ENCODE results near the gene HLA-DPA1. TPM values are rescaled to one million over a fixed set of nuclear protein-coding genes. Genes with fewer than 3 reads are reported as not detected.
"Not testable (repeated sequence)": the region's sequence is repeated elsewhere in the genome, so short reads cannot be mapped to it uniquely, and the experiment has no call there.

HLA-DPA1 gene
- total and polyA plus RNA-seq, 7 donors = 10.7 to 52.6 (median 13.8) TPM

DNA sequence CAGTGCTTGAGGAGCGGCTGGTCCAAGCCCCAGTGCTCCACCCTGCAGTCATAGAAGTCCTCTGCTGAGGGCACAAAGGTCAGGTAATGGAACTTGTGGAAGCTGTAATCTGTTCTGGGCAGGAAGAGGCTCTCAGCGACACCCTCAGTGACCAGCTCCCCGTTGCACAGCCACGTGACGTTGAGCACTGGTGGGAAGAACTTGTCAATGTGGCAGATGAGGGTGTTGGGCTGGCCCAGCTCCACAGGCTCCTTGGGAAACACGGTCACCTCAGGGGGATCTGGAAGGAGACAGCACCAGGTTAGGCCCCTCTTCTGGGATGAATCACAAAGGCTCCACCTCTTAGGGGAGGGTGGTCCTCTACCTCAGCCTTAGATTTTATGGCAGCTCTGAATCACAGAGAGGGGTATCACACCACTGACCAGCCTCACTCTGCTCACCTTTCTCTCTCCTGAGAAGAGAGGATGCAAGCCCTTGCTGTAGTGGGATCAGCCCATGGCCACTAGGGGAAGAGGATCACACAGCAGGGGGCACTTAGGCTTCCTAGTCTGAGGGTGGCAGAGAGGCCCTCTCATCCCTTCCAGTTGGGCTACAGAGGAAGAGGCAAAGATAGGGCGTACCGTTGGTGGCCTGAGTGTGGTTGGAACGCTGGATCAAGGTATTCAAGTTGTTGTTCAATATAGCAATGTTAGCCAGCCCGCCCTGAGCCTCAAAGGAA is 4.3 kb downstream of the HLA-DPA1 start:
- Histone ChIP-seq H3K9me3 (no peaks in the 10 kb centered on the region), H3K4me3 (no peak overlapping the region), H3K27ac (no peak overlapping the region), H3K27me3 (ENCODE audit: insufficient read depth in 3 of 3, low read length in 2 of 3) (peaks cover 0 to 2% (median 0%) of the 10 kb centered on the region in 3 donors), H3K36me3 (ENCODE audit: insufficient read depth in 1 of 2, low read depth in 1 of 2) (peaks cover 0 to 13% of the 10 kb centered on the region in 2 donors), H3K4me1 (no peaks in the 10 kb centered on the region)
- intact Hi-C loops (cut with DNase I) = no loop called here
- no peak for ATAC-seq
- TF ChIP-seq, protein P1, sequence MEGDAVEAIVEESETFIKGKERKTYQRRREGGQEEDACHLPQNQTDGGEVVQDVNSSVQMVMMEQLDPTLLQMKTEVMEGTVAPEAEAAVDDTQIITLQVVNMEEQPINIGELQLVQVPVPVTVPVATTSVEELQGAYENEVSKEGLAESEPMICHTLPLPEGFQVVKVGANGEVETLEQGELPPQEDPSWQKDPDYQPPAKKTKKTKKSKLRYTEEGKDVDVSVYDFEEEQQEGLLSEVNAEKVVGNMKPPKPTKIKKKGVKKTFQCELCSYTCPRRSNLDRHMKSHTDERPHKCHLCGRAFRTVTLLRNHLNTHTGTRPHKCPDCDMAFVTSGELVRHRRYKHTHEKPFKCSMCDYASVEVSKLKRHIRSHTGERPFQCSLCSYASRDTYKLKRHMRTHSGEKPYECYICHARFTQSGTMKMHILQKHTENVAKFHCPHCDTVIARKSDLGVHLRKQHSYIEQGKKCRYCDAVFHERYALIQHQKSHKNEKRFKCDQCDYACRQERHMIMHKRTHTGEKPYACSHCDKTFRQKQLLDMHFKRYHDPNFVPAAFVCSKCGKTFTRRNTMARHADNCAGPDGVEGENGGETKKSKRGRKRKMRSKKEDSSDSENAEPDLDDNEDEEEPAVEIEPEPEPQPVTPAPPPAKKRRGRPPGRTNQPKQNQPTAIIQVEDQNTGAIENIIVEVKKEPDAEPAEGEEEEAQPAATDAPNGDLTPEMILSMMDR (IDR thresholded peaks at IDR 0.05) = no peak
- no peak for DNase-seq
- 46 to 70% (median 50%) methylated on average over 10 of the region's 10 CpGs for WGBS, 3 donors

- DNase-seq = no peak
- H3K4me1 ChIP-seq = no peaks in the 10 kb centered on the region
- peaks cover 0 to 13% of the 10 kb centered on the region in 2 donors for H3K36me3 ChIP-seq (ENCODE audit: insufficient read depth in 1 of 2, low read depth in 1 of 2)
- intact Hi-C loops (cut with DNase I) = no loop called here
- WGBS, 3 donors = 0 to 62% (median 0%) methylated on average over 2 to 3 of the region's 3 CpGs
- no peak overlapping the region for H3K27ac ChIP-seq
- no peaks in the 10 kb centered on the region for H3K9me3 ChIP-seq
- H3K27me3 ChIP-seq (ENCODE audit: insufficient read depth in 3 of 3, low read length in 2 of 3) = peaks cover 0 to 3% (median 0%) of the 10 kb centered on the region in 3 donors
- H3K4me3 ChIP-seq = no peak overlapping the region
- ATAC-seq = no peak
- TF ChIP-seq, protein P1 (IDR thresholded peaks at IDR 0.05) = no peak
Observed at GRCh38 chr6:33066917-33067521, 6.4 kb downstream of the HLA-DPA1 start.

GRCh38 chr6:33065312-33065711 is 8.1 kb downstream of the HLA-DPA1 start:
- intact Hi-C loops (cut with DNase I) = no loop called here
- H3K36me3 ChIP-seq (ENCODE audit: insufficient read depth in 1 of 2, low read depth in 1 of 2) = peaks cover 0 to 13% of the 10 kb centered on the region in 2 donors

DNA sequence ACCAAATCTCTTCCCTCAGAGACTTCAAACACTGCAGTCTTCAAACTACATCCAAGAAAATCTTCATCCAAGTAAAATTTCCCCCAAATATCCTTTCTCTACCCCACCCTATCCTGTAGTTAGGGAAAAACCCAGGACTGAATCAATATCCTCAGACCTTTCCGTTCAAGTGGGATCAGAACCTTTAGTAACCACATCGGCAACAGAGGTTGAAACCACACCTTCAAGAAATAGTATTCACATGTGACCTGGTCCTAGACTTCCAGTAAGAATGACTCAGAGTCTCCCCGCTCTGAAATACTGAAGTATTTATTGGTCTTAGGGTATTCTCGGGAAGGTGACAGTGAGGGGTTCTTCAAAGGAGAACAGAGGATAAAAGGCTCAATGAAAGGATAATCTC is 8.7 kb downstream of the HLA-DPA1 start:
- WGBS, 3 donors = 0 to 42% (median 1%) methylated on average over 4 of the region's 4 CpGs
- no peak for ATAC-seq
- intact Hi-C loops (cut with DNase I) = no loop called here
- peaks cover 0 to 13% of the 10 kb centered on the region in 2 donors for H3K36me3 ChIP-seq (ENCODE audit: insufficient read depth in 1 of 2, low read depth in 1 of 2)
- H3K4me1 ChIP-seq = no peaks in the 10 kb centered on the region
- no peak overlapping the region for H3K27ac ChIP-seq
- H3K27me3 ChIP-seq (ENCODE audit: insufficient read depth in 3 of 3, low read length in 2 of 3) = peaks cover 0 to 3% (median 0%) of the 10 kb centered on the region in 3 donors
- H3K9me3 ChIP-seq = no peaks in the 10 kb centered on the region
- H3K4me3 ChIP-seq = no peak overlapping the region
- no peak for DNase-seq
- TF ChIP-seq, protein P1 (IDR thresholded peaks at IDR 0.05) = no peak

More at GRCh38 chr6:33065312-33065711, 8.1 kb downstream of the HLA-DPA1 start:
- no peak for ATAC-seq
- Histone ChIP-seq H3K4me3 (no peak overlapping the region), H3K9me3 (no peaks in the 10 kb centered on the region), H3K27me3 (ENCODE audit: insufficient read depth in 3 of 3, low read length in 2 of 3) (peaks cover 0 to 3% (median 0%) of the 10 kb centered on the region in 3 donors), H3K4me1 (no peaks in the 10 kb centered on the region), H3K27ac (no peak overlapping the region)
- no peak for DNase-seq
- 17 to 67% (median 22%) methylated on average over 4 of the region's 4 CpGs for WGBS, 3 donors
- TF ChIP-seq, protein P1 (IDR thresholded peaks at IDR 0.05) = no peak

- DNase-seq; H3K9me3 ChIP-seq; ATAC-seq; H3K27me3 ChIP-seq (ENCODE audit: insufficient read depth in 3 of 3, low read length in 2 of 3); H3K4me1 ChIP-seq; H3K27ac ChIP-seq; H3K36me3 ChIP-seq (ENCODE audit: insufficient read depth in 1 of 2, low read depth in 1 of 2); intact Hi-C loops (cut with DNase I); H3K4me3 ChIP-seq: not testable (repeated sequence)
- 29 to 58% (median 38%) methylated on average over 2 to 5 of the region's 5 CpGs for WGBS, 3 donors
Observed at GRCh38 chr6:33063435-33063834, 10.0 kb downstream of the HLA-DPA1 start.
